GM19395 (cell line): ENCODE measurements around the gene SPATA12.
"Not testable (repeated sequence)": the region's sequence is repeated elsewhere in the genome, so short reads cannot be mapped to it uniquely, and the experiment has no call there.

ENCODE experiments used
- ATAC-seq: cut with Tn5 transposase; IDR thresholded peaks from one replicate; pipeline ENCODE4 v1.9.1; 2021; ENCODE audit warnings: mild to moderate bottlenecking, moderate library complexity; ENCODE audit not compliant: unreplicated experiment

The SPATA12 gene

GRCh38 chr3:57081173-57081572, 20.7 kb downstream of the SPATA12 start:
- no peak for ATAC-seq

DNA sequence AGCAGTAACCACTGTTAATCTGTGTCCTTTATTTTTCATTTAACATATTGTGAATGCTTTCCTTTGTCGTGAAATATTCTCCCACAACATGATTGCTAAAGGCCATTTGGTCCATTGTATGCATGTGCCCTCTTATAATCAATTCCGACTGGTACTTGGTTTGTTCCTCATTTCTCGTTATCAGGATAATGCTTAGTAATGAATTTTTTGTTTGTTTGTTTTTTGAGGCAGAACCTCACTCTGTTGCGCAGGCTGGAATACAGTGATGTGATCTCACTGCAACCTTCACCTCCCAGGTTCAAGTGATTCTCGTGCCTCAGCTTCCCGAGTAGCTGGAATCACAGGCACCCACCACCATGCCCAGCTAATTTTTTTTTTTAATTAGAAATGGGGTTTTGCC, 22.0 kb downstream of the SPATA12 start:
- no peak for ATAC-seq

DNA sequence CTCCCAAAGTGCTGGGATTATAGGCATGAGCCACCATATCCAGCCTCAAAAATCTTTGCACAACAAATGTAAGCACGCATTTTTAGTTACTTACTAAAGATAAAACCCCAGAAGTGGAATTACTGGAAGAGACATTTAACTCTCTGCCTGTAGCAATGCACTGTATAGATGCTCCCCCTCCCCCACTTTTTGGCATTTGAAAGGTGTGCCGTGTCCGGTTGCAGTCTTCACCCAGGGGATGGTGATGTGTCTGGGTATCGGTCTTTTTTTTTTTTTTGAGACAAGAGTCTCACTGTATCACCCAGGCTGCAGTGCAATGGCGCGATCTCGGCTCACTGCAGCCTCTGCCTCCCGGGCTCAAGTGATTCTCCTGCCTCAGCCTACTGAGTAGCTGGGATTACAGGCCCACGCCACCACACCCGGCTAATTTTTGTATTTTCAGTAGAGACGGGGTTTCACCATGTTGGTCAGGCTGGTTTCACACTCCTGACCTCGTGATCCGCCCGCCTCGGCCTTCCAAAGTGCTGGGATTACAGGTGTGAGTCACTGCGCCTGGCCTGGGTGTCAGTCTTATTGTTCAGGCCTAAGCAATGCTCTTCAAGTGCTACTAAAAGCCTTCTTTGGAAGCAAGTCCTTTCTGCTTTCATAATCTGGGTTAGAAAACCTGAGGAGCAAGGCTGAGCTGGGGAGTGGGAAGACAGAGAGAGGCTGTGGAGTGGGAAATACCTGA, 23.0 kb downstream of the SPATA12 start:
- ATAC-seq = not testable (repeated sequence)

DNA sequence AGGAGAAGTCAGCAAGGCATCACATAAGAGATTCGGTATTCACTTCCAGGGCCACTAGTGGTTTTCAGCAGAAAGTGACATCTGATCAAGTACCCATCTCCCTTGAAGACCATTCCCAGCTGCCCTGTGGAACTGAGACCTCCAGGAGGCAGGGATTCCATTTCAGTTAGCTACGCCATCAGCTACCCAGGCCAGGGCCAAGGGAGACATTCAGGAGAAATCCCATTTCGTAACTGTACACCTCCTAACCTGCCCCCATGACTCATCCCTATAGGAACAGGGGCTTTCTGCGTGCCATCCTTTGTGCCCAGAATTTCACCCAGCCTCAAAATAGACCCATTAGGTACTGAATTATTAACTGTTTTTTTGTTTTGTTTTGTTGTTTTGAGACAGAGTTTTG, 24.7 kb downstream of the SPATA12 start:
- ATAC-seq = no peak

- ATAC-seq = no peak
Measured at GRCh38 chr3:57086201-57086600, 25.7 kb downstream of the SPATA12 start.

DNA sequence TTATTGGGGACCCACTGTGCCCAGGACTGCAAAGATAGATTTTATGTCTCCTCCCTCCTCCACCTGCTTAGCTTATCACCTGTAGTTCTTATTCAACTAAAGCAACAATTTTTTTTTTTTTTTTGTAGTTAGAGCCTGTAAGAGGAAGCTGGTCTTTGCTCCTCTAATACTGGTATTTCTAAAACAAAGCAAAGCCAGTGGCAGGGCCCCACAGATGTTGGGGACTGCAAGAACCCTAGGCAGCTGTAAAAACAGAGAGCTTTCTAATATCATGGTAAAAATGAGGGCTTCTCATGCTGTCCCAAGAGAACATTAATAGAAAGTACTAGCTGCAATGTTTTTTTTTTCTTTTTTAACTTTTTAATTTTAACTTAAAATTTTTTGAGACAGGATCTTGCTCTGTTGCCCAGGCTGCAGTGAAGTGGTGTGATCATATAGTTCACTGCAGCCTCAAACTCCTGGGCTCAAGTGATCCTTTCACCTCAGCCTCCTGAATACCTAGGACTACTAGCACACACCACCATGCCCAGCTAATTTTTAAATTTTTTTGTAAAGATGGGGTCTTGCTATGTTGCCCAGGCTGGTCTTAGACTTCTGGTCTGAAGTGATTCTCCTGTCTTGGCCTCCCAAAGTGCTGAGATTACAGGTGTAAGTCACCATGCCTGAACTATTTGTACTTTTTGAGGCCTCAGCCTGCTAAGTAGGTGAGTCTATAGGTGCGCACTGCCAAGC, 27.1 kb downstream of the SPATA12 start:
- ATAC-seq = no peak

GRCh38 chr3:57088503-57088902, 28.0 kb downstream of the SPATA12 start:
- no peak for ATAC-seq

- ATAC-seq = no peak
Measured at GRCh38 chr3:57089043-57089442, 28.6 kb downstream of the SPATA12 start.

GRCh38 chr3:57091521-57092273, 31.2 kb downstream of the SPATA12 start:
- ATAC-seq = no peak

- no peak for ATAC-seq
Measured at GRCh38 chr3:57093489-57093888, 33.0 kb downstream of the SPATA12 start.

GRCh38 chr3:57093971-57094535, 33.6 kb downstream of the SPATA12 start:
- no peak for ATAC-seq

- ATAC-seq = no peak
Measured at GRCh38 chr3:57094575-57094974, 34.1 kb downstream of the SPATA12 start.

- ATAC-seq = no peak
Measured at GRCh38 chr3:57095363-57095762, 34.9 kb downstream of the SPATA12 start.

- ATAC-seq = no peak
Measured at GRCh38 chr3:57097536-57097935, 37.1 kb downstream of the SPATA12 start.

- no peak for ATAC-seq
Measured at GRCh38 chr3:57098418-57099310, 38.2 kb downstream of the SPATA12 start.

DNA sequence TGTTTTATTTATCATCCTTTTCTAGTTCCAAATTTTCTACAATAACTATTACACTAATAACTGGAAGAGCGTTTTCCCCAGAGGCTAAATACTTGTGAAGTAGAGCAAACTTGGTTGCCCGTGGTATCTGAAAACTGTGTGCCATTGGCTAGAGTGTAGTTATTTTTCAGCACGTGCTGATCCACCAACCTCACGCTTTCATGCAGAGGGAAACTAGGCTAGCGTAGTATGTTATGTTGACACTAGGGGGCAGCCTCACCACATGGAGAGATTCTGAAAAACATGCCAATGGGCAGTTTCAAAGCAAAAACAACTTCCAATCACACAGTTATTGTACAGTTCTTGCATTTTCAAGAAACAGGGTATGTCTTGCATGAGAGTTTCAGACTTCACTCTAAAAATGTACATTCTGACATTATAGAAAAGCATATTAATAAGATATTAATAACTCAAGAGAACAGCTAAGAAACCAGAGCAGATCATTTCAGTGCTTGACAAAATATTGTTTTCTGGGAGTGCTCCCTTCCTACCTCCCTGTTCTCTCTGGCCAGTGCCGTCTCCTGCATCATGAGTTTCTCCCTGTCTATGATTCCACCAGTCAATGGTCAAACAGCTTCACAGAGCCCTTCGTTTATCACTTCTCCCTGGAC, 39.7 kb downstream of the SPATA12 start:
- ATAC-seq = no peak

GRCh38 chr3:57105585-57105984, 45.1 kb downstream of the SPATA12 start:
- no peak for ATAC-seq

DNA sequence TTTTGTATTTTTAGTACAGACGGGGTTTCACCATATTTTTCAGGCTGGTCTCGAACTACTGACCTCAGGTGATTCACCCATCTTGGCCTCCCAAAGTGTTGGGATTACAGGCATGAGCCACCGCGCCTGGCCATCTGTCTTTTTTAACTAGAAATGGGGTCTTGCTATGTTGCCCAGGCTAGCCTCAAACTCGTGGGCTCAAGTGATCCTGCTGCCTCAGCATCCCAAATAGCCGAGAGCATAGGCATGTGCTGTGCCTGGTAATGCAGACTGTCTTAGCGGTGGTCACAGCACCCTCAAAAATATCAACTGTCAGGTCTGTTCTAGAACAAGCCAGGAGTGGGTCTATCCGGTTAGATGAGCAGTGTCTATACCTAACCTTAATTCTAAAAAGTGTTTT, 48.2 kb downstream of the SPATA12 start:
- no peak for ATAC-seq

- no peak for ATAC-seq
Measured at GRCh38 chr3:57109437-57110199, 49.2 kb downstream of the SPATA12 start.
